ENCODE results near the gene PEMT.

DNA sequence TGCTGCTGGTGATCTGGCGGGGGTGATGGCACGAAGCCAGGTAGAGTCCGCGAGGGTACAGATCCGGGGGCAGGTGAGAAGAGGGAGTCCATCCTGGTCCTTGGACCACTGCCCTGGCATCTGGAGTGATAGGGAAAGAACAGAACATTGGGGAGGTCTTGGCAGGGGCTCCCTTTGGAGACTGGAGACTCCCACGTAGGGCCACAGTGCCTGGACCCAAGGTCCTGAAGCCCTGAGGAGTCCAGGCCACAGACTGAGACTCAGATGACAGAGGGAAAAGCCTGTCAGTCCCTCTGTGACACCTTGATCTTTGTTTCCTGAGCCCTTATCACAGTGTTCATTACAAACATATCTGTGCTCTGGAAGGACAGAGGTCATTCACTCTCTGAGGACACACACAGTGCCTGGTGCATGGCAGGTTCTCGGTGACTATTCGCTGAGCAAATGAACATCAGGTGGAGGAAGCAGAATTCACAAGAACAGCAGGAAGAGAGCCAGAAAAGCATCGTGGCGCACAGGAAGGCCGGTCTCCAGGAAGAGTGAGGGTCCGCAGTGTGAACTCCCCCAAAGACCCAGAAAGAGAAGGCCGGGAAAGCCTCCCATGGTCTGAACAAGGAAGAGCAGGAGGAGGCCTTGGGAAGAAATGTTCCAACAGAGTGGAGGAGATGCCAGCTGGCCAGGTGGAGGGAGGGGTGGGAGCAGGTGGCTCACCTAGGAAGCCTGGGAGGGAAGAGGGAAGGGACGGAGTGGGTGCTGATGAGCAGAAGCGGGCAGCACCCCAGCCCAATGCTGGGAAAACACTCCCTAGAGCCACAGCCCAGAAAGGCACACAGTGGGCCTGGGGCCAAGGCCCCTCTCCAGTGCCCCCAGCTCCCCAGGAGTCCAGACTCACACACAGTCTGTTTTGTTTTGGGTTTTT lies 20.5 kb downstream of the PEMT start:
- no peak for TF ChIP-seq POLR2A (IDR thresholded peaks at IDR 0.05; ENCODE audit: low read depth)
- TF ChIP-seq, protein P1, sequence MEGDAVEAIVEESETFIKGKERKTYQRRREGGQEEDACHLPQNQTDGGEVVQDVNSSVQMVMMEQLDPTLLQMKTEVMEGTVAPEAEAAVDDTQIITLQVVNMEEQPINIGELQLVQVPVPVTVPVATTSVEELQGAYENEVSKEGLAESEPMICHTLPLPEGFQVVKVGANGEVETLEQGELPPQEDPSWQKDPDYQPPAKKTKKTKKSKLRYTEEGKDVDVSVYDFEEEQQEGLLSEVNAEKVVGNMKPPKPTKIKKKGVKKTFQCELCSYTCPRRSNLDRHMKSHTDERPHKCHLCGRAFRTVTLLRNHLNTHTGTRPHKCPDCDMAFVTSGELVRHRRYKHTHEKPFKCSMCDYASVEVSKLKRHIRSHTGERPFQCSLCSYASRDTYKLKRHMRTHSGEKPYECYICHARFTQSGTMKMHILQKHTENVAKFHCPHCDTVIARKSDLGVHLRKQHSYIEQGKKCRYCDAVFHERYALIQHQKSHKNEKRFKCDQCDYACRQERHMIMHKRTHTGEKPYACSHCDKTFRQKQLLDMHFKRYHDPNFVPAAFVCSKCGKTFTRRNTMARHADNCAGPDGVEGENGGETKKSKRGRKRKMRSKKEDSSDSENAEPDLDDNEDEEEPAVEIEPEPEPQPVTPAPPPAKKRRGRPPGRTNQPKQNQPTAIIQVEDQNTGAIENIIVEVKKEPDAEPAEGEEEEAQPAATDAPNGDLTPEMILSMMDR (IDR thresholded peaks at IDR 0.05) = no peak
- no peak for TF ChIP-seq POLR2AphosphoS5 (IDR thresholded peaks at IDR 0.05)

Measured in esophagus muscularis mucosa (tissue), 3 donors.